GM04504 (cell line): ENCODE results near the gene PAK3.

Experiments used
- DNase-seq: peaks from one replicate; pipeline ENCODE4 v3.0.0-alpha.2; 2012; ENCODE audit warnings: low read depth

Gene PAK3

DNA sequence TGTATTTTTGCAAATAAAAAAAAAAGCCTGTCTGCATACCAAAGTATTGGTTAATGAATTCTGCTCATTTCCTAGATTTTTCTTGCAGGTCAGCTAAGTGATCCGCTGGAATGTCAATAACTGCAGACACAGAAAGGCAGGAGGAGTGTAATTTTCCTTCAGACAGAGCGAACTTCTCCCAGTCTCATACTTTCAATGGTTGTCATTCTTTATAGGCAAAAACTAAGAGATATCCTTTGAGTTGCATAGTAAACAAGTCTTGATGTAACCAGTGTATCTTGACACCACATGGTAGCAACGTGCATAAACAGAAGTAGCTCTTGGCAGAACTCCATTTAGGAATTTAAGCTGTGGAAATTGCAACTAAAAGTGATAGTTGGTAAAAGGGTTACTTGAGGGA is 166.1 kb downstream of the PAK3 start:
- DNase-seq, result peak; percentile 7

DNA sequence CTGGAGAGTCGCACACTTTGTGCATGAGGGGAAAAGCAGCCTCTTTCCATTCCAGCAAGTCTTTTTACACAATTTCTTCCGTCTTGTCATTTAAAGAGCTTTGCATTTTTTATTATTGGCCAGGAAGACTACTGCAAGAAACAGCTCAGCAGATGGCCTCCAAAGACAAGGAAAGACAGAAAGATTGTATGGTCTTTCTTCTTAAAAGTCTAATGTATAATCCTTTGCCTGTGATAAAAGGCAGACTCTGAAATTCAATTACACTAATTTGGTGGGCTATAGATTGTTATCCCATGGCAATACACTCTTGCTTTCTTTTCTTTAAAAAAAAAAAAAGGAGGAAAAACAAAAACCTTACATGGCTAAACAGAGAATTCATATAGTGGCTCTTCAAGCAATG is 168.4 kb downstream of the PAK3 start:
- no peak for DNase-seq

DNA sequence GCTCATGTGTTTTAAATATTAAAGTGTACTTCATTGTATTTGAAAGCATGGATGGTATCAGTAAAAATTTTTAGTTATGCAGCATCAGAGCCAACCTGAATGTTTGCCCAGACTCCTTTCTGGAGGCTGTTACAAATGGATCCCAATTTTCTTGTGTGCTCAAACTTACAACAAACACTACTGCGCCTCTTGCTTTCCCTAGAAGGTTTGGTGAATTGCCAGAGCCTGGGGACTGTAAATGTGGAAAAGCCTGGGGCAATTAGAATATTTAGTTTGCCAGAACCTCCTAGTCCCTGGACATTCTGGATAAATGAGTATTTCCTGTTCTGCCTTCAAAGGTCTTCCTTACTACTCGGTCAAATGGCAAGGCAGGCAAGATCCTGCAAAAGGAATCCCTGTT is 169.5 kb downstream of the PAK3 start:
- no peak for DNase-seq

DNA sequence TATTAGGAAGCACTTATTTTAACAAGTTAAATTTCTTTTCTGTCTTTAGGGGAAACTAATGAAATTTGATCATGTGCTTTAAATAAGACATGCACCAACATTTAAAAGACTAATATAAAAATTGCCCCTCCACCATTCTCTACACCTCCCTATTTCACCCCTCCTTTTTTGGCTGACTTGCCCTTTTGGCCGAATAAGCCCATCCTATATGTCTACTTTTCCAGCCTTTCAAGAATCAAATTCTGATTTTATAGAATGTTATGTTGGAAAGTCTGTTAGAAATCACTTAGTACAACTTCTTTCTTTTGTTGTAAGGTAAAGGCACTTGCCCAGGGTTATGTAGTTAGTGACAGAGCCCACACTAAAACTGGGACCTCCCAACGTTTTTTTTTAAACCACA is 172.5 kb downstream of the PAK3 start:
- no peak for DNase-seq

DNA sequence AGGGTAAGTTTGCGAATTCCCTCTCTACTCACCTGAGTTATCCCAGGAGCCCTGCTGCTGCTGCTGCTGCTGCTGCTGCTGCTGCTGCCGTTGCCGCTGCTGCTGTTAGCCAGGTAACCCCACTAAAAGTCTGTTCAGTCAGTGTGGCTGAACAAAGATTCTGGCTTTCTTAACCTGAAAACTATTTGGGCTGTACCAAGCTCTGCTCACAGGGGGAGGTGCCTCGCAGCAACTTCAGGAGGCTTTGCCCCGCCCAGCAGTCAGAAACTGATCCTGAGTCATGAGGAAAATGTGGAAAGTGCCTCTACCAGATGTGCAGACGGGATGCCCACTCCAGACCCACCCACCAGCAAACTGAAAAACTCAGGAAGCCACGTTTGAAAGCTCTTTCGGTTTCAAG is 174.3 kb downstream of the PAK3 start, which contains the start of gene CAPN6:
Gene CAPN6, minus strand, starts transcription at position 145 of the 400 bp plus-strand sequence. CDS start 6,547 bp downstream, outside the sequence.
- no peak for DNase-seq
